AG10803 (cell line): Measurements from ENCODE around the gene ERI2.

Experiments used
- DNase-seq: peaks from one replicate; pipeline ENCODE4 v3.0.0; 2010; ENCODE audit warnings: low read depth
- H3K4me3 ChIP-seq: 2 replicates; pipeline ENCODE4 v1.5.1; 2011; ENCODE audit warnings: mild to moderate bottlenecking, low read length, control low read depth
- TF ChIP-seq, protein P1 (sequence below): conservative IDR thresholded peaks from 2 replicates; pipeline ENCODE4 v1.5.1; 2011; ENCODE audit warnings: mild to moderate bottlenecking, low read length, control low read depth, inconsistent platforms

The ERI2 gene

DNA sequence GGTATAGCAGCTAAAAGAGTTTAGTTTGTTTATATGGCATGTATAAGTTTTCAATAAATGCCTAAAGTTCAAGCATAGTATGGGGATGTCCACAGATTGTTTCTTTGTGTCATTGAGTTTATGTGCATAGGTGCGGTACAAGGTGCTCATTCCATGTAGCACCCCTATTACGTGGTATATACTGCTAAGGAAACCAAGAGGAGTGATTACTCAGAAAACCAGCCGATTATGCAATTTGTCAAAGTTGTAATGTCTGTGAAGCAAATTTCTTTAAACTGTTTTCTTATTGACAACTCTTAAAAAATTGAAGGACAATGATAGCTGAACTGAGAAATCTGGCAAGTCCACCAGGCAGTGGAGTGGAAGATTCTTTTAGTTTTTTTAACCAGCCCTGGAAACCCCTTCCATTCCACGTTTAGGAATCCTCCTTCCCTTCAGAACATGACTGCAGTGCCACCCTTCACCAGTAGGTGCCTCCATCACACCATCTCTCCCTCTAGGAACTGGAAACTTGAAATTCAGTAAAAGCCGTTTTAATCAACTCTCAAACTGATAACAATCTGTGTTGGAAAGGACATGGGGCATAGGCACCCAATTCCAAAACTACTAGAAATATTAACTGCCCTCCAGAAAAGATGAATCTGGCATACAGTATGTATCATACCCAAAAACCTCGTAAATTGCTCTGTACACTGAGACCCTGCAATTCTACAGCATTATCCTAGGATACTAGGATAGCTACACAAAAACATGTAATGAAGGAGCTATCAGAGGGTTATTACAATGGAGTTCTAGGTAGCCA lies 43.5 kb upstream of the ERI2 start:
- peak; percentile 62 for DNase-seq
- TF ChIP-seq, protein P1, sequence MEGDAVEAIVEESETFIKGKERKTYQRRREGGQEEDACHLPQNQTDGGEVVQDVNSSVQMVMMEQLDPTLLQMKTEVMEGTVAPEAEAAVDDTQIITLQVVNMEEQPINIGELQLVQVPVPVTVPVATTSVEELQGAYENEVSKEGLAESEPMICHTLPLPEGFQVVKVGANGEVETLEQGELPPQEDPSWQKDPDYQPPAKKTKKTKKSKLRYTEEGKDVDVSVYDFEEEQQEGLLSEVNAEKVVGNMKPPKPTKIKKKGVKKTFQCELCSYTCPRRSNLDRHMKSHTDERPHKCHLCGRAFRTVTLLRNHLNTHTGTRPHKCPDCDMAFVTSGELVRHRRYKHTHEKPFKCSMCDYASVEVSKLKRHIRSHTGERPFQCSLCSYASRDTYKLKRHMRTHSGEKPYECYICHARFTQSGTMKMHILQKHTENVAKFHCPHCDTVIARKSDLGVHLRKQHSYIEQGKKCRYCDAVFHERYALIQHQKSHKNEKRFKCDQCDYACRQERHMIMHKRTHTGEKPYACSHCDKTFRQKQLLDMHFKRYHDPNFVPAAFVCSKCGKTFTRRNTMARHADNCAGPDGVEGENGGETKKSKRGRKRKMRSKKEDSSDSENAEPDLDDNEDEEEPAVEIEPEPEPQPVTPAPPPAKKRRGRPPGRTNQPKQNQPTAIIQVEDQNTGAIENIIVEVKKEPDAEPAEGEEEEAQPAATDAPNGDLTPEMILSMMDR = peak; percentile 100

DNA sequence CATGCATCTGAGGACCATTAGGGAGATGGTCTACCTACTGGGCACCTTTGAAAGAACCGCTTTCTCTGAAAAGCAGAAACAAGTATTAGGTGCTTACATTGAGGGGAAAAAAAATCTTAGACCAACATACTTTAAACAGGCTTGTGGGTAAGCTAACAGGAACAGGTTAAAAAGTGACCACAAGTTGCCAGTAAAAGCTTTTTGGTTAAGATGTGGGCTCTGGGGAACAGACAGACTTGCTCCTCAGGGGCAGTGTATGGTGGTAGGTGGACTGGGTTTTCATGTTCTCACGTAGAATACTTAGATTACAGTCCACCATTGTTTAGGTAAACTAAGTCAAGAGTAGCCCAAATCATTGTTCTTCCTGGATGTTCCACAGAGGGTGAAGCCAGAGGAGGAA lies 41.3 kb upstream of the ERI2 start:
- H3K4me3 ChIP-seq = no peak overlapping the region
- no peak for DNase-seq
- TF ChIP-seq, protein P1 = no peak

More for the DNA sequence above, 43.5 kb upstream of the ERI2 start:
- no peak overlapping the region for H3K4me3 ChIP-seq

DNA sequence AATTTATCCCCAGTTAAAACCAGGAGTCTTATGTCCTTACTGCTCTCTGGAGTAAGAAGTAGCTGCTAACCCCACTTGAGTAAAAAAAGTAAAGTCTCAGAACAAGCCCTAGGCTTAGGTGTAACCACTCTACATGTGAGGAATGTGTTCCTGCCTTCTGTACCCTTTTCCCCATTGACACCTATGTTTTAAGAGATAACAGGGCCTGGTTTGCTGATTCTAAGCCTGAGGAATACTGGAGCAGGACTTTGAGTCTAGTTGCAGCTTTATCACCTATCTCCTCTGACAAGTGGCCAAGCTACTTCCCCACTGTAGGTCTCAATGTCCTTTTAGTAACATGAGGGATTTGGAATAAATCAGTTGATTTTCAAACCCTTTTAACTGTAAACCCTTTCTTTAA lies 40.3 kb upstream of the ERI2 start:
- DNase-seq = no peak
- TF ChIP-seq, protein P1 = no peak
- H3K4me3 ChIP-seq = no peak overlapping the region

DNA sequence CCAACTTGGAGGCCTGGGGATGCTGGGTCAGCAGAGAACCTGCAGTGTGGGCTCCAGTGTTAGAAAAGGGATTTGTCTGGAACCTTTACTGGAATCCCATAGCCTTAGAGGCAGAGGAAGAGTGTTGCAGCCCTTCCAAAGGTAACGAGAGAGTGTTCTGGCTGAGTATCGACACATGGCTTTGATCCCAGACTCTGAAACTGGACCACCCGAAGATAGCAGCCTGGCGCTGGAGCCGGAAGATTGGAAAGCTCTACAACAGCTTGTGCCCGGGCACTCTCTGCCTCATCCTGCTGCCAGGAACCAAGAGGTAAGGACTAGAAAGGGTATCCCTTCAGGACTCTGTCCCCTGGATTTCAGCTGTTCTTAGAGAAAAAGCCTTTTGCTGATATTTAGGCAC lies 39.8 kb upstream of the ERI2 start:
- no peak overlapping the region for H3K4me3 ChIP-seq
- TF ChIP-seq, protein P1 = no peak
- no peak for DNase-seq

DNA sequence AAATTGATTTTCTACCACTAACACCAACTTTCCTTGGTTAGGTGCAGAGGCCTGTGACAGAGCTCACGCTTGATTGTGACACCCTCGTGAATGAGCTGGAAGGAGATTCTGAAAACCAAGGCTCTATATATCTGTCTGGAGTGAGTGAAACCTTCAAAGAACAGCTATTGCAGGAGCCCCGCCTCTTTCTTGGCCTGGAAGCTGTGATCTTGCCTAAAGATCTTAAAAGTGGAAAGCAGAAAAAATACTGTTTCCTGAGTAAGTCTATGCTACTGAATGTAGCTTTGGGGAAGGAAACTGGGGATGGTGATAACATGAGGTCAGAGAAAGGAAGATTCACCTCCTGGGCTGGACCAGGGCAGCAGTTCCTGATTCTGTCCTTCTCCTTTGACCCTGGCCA lies 38.3 kb upstream of the ERI2 start:
- H3K4me3 ChIP-seq = no peak overlapping the region
- TF ChIP-seq, protein P1 = no peak
- DNase-seq = no peak

DNA sequence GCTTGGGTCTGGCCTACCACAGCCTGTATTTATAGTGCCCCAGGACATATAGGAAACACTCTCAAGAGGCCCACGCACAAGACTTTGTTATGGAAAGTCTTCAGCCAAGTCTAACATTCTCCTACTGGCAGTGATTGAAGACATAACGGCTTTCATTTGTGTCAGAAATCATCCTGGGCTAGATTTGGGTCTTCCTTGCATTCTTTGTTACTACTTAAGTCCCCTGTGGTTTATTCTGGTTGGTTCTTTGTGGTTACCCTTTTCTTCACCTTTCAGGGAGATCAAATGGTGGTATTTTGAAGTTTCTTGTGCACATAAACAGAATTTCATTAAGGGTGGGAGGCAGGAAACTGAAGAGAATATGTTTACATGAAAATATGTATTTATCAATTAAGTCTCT lies 37.8 kb upstream of the ERI2 start:
- TF ChIP-seq, protein P1 = no peak
- DNase-seq = no peak
- no peak overlapping the region for H3K4me3 ChIP-seq

DNA sequence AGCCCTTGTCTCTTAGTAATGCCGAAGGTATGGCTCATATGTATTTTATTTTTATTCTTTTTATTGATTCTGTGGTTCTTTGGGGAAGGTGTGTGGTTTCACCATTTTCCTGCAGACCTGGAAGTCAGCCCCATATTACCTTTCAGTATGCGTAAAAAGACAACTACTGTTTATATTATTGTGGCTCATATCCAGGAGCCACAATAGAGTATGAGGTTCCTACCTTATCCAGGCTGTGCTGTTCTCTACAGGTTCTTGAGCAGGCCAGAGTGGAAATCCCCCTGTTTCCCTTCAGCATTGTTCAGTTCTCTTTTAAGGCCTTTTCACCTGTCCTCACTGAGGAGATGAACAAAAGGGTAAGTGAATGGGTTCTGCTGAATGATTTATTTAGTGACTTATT lies 33.2 kb upstream of the ERI2 start:
- no peak for DNase-seq
- TF ChIP-seq, protein P1 = no peak

More for the DNA sequence above, 33.2 kb upstream of the ERI2 start:
- H3K4me3 ChIP-seq = no peak overlapping the region
